Motor neuron (in vitro differentiated cells): ENCODE measurements around the gene FAT3. TPM values are rescaled to one million over a fixed set of nuclear protein-coding genes. Genes with fewer than 3 reads are reported as not detected.

ENCODE experiments used
- ATAC-seq, 8 experiments: fragments of 200-7000 bp; cut with Tn5 transposase; replicated peaks in 6 of 8; 2 replicates each; pipeline ENCODE4 v1.8.0; 2021; ENCODE audit warnings: mild to moderate bottlenecking in 8 of 8, moderate library complexity in 8 of 8
- H3K27ac ChIP-seq, 2 donors: fragments of 250-450 bp; sonication (Bioruptor Pico); 2 replicates each; pipeline ENCODE4 v1.9.0; 2021; ENCODE audit warnings: antibody characterized with exemption in 2 of 2, mild to moderate bottlenecking in 2 of 2, moderate library complexity in 1 of 2
- H3K4me1 ChIP-seq, 2 donors: fragments of 250-450 bp; sonication (Bioruptor Pico); replicated peaks in 1 of 2; 2 replicates each; pipeline ENCODE4 v1.6.1; 2021; ENCODE audit warnings: antibody characterized with exemption in 2 of 2, mild to moderate bottlenecking in 2 of 2, moderate library complexity in 1 of 2
- H3K4me3 ChIP-seq, 5 donors: fragments of 250-450 bp; sonication (Bioruptor Pico); 2 replicates each; pipeline ENCODE4 v1.9.0; 2021; ENCODE audit warnings: antibody characterized with exemption in 5 of 5, mild to moderate bottlenecking in 5 of 5, moderate library complexity in 4 of 5
- WGBS, 10 experiments: fragments of 450-650 bp; shearing (Covaris generic); methylation state at CpG; one replicate each; pipeline ENCODE4 v1.0.0; 2022; 5-methylcytosine and 5-hydroxymethylcytosine counted together
- in situ Hi-C, 9 experiments: fragments of 400-800 bp; cut with MboI; loops; one replicate each; pipeline ENCODE4 v1.15.0; 2021; ENCODE audit warnings: low sequenced_read_pairs in 9 of 9, low pct_unique_long_range_greater_than_20kb in 2 of 9; ENCODE audit not compliant: unreplicated experiment in 9 of 9
- total RNA-seq, 8 experiments: library from RNA; unstranded; fragments of 300-600 nt; gene quantifications; 2 replicates each; pipeline versions ENCODE4 v1.2.3 to v1.2.4, GENCODE V29; 2022

FAT3 gene
- total RNA-seq, 8 experiments from 2014 or later, result 0.04 to 99.9 (median 36.4) TPM

DNA sequence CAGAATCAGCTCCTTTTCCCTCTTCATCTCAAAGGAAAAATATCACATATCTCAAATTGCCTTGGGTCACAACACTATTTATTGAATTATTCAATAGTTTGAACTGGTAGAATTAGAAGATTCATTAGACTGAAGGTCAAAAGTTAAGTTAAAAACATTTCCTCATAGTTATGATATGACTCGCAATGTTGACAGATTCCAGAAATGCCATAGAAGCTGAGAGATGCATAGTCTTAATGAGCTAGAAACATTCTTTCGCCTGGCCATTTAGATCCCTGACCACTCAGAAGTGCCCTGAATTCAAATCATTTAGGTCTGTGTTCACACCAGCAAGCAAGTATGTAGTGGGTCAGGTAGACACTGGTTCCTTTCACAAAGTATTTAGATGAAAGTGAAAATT is 44.4 kb downstream of the FAT3 start:
- peak in 6 of 8 experiments; percentile 25 to 86 (median 64) for ATAC-seq
- H3K4me1 ChIP-seq, result peaks cover 30 to 52% of the 10 kb centered on the region in 2 donors
- 23 to 100% (median 67%) methylated on average over 1 to 2 of the region's 2 CpGs; no CpG with 5 or more reads in 2 of the 10 experiments for WGBS, 10 experiments
- H3K27ac ChIP-seq, result no peak overlapping the region
- in situ Hi-C loops, result no loop called here
- no peak overlapping the region for H3K4me3 ChIP-seq

DNA sequence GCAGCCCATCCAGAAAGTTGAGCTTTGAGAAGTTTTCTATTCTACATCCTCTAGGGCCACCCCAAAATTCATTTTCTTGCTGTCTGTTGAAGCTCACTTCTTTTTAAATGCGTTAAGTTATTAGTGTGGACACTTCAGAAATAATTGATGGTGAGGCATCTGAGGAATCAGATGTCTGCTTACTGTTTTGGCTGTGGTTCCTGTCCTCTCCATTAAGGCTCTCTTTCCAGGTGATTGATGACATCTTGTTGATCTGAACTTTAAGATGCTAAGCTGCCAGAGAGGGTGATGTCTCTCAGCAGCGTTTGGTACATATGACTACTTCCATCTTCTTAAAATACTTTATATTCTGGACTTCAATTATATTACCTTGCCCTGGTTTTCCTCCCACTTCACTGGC is 45.2 kb downstream of the FAT3 start:
- Histone ChIP-seq H3K4me3 (no peak overlapping the region), H3K4me1 (peaks cover 30 to 52% of the 10 kb centered on the region in 2 donors), H3K27ac (no peak overlapping the region)
- WGBS, 10 experiments, result 50 to 100% (median 89%) methylated on average over 1 to 2 of the region's 2 CpGs; no CpG with 5 or more reads in 1 of the 10 experiments
- in situ Hi-C loops, result no loop called here
- ATAC-seq, result no peak

DNA sequence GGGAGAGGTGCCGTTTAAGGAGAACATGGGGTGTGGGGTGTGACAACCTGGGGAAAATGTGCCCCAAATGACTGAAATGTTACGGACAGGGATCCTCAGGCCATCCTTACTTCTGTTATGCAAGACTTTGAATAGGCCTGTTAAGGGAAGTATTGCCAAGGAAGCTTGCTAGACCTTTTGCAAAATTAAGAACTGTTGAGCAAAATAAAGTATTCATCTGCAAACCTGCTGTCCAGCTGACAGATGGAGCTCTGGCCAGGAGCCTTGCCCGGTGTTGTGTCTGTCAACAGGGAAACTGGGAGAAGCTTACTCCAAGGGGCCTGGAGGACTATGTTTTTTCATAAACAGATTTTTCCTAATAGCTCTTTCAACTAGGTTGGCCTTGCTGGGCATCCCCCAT is 48.0 kb downstream of the FAT3 start:
- in situ Hi-C loops, result no loop called here
- WGBS, 10 experiments, result 49 to 100% (median 80%) methylated on average over 1 to 3 of the region's 3 CpGs; no CpG with 5 or more reads in 1 of the 10 experiments
- Histone ChIP-seq H3K4me1 (peaks cover 17 to 34% of the 10 kb centered on the region in 2 donors), H3K4me3 (no peak overlapping the region), H3K27ac (no peak overlapping the region)
- ATAC-seq, result no peak
